GM20431 (cell line): ENCODE measurements around the gene PM20D2.

Experiments used
- in situ Hi-C: fragments of 300-500 bp; cut with MseI, MboI; formaldehyde crosslinking; loops from one replicate; pipeline ENCODE4 v1.15.0; 2020; ENCODE audit warnings: low sequenced_read_pairs; ENCODE audit not compliant: unreplicated experiment

Gene PM20D2

DNA sequence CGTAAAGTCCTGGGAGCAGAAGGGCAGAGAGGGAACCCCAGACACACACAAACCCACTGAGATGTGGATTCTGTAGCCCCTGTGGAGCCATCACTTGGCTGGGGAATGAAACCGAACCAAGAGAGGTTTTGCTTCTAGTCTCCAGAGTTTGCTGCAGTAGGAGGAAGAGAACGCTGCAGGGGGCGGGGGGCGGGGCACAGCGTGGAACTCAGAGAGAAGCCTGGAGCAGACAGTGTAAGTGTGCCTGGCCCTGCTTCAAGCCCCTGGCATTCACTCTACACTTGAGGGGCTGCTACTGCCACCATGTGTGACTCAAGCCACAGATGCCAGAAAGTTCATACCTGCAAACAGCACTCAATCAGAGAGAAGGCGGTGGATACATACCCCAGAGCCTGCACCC lies 52.4 kb downstream of the PM20D2 start:
- in situ Hi-C loops = no loop called here

DNA sequence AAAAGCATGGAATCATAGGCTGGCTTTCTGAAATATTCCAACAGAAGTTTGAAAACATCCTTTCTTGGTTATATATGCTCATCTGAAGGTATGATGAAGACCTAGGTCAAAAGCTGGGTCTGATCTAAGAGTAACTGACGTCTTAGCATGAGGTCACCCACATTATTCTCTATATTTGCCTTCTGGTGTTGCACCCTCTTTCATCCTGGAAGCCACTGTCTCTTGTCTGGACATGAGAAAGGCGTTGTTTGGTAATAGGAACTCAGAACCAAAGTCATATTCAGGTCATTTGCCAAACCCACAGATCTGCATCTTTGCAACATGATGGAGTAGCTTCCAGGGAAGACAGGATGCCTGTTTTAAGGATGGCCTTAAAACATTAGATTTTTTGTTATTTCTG lies 53.7 kb downstream of the PM20D2 start:
- in situ Hi-C loops = no loop called here

DNA sequence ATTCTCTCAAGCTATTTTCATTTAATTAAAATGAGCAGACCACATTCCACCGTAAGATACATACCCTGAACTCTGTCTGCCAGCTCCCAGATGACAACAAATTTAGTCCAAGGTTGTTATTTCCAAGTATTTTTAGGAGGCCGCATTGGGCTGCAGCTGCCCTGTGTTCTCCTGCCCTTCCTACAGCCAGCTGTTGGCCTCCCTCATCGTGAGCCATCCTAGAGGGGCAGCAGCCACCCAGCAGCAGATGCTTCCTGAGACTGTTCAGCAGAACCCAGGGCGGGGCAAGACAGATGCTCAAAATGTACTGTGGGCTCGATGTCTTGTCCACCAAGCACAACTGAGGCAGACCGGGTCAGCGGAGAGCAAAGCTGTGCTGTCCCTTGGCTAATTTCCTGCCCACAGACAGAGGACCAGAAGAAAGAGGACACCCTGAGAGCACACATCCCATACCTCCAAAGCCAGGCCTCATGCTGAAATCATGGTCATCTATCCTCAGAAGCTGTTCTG lies 54.9 kb downstream of the PM20D2 start:
- in situ Hi-C loops = no loop called here

GRCh38 chr6:89204096-89204495 lies 58.2 kb downstream of the PM20D2 start:
- in situ Hi-C loops = no loop called here

GRCh38 chr6:89205819-89206218 lies 60.0 kb downstream of the PM20D2 start:
- in situ Hi-C loops = no loop called here

GRCh38 chr6:89208551-89208950 lies 62.7 kb downstream of the PM20D2 start:
- in situ Hi-C loops = no loop called here

GRCh38 chr6:89209457-89209856 lies 63.6 kb downstream of the PM20D2 start:
- in situ Hi-C loops = no loop called here

GRCh38 chr6:89212472-89212871 lies 66.6 kb downstream of the PM20D2 start:
- in situ Hi-C loops = no loop called here

GRCh38 chr6:89214197-89214596 lies 68.3 kb downstream of the PM20D2 start:
- in situ Hi-C loops = no loop called here
